Hepatocyte (in vitro differentiated cells): ENCODE measurements around the gene ZDHHC12.

ENCODE experiments used
- EZH2 ChIP-seq: fragments of 200-600 bp; sonication (generic); IDR thresholded peaks from 2 replicates; pipeline ENCODE4 v1.6.1; 2016; ENCODE audit warnings: antibody characterized with exemption, mild to moderate bottlenecking, borderline replicate concordance
- EZH2phosphoT487 ChIP-seq: fragments of 200-600 bp; sonication (generic); IDR thresholded peaks from one replicate; pipeline ENCODE4 v1.6.1; 2018; ENCODE audit warnings: antibody characterized with exemption, mild to moderate bottlenecking, low read depth, moderate library complexity; ENCODE audit not compliant: unreplicated experiment, severe bottlenecking
- TF ChIP-seq, protein P1 (sequence below): fragments of 200-600 bp; sonication (generic); IDR thresholded peaks from 2 replicates; pipeline ENCODE4 v1.5.1; 2016; ENCODE audit warnings: antibody characterized with exemption, mild to moderate bottlenecking; ENCODE audit not compliant: poor library complexity

DNA sequence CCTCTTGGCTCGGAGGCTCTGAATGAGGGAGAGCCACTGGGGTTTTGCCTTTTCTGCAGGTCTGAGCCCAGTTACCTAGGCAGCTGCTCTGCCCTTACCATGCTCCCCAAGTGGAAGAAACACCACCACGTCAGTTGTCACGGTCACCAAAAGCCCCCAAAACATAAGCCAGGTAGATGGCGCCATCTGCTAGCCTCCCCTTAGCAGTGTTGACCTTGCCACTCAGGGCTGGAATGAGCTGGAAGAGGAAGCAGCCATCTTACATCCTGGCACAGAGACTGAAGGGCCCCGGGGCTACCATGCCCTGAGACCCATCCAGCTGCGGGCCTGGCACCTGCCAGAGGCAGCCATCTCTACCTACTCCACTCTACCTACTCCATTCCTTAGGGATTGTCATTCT is 40.4 kb upstream of the ZDHHC12 start:
- TF ChIP-seq, protein P1, sequence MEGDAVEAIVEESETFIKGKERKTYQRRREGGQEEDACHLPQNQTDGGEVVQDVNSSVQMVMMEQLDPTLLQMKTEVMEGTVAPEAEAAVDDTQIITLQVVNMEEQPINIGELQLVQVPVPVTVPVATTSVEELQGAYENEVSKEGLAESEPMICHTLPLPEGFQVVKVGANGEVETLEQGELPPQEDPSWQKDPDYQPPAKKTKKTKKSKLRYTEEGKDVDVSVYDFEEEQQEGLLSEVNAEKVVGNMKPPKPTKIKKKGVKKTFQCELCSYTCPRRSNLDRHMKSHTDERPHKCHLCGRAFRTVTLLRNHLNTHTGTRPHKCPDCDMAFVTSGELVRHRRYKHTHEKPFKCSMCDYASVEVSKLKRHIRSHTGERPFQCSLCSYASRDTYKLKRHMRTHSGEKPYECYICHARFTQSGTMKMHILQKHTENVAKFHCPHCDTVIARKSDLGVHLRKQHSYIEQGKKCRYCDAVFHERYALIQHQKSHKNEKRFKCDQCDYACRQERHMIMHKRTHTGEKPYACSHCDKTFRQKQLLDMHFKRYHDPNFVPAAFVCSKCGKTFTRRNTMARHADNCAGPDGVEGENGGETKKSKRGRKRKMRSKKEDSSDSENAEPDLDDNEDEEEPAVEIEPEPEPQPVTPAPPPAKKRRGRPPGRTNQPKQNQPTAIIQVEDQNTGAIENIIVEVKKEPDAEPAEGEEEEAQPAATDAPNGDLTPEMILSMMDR, result no peak
- no peak for TF ChIP-seq EZH2
- no peak for TF ChIP-seq EZH2phosphoT487
